AG10803 (cell line): ENCODE measurements around the gene MPL.

ENCODE experiments used
- DNase-seq: peaks from one replicate; pipeline ENCODE4 v3.0.0; 2010; ENCODE audit warnings: low read depth
- H3K4me3 ChIP-seq: 2 replicates; pipeline ENCODE4 v1.5.1; 2011; ENCODE audit warnings: mild to moderate bottlenecking, low read length, control low read depth
- CTCF ChIP-seq: conservative IDR thresholded peaks from 2 replicates; pipeline ENCODE4 v1.5.1; 2011; ENCODE audit warnings: mild to moderate bottlenecking, low read length, control low read depth, inconsistent platforms

MPL gene

DNA sequence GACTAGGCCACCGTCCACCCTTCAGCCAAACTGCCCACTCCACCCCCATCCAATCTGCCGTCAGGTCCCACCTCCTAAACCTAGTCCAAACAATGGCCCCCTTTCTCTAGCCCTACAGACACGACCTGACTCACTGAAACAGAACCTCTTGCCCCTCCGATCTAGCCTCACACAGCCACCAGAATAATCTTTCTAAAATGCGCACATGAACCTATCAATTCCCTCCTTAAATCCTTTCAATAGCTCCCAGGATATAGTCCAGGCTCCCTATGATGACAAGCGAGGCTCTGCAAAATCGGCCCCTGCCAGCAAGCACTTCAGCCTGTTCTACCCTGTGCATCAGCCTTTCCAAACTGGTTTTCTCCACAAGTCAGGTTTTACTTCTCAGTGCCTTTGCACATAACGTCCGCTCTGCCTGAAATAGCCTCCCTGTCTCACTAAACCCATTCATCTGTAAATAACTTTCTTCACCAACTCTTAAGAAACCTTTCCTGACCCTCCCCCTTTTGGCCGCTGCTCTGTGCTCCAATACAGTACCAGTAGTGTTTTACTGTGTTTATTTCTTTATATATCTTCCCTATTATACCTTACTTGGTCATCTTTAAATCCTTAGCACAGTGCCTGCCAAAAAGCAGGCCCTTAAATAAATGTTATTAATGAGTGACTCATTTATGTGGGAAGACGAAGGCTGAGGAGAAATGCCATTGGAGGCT, 12.1 kb downstream of the MPL start:
- H3K4me3 ChIP-seq = peak overlapping the region; percentile 60
- DNase-seq = no peak
- TF ChIP-seq CTCF = no peak

GRCh38 chr1:43350976-43351375, 13.4 kb downstream of the MPL start:
- TF ChIP-seq CTCF = no peak
- DNase-seq = no peak
- H3K4me3 ChIP-seq = no peak overlapping the region

DNA sequence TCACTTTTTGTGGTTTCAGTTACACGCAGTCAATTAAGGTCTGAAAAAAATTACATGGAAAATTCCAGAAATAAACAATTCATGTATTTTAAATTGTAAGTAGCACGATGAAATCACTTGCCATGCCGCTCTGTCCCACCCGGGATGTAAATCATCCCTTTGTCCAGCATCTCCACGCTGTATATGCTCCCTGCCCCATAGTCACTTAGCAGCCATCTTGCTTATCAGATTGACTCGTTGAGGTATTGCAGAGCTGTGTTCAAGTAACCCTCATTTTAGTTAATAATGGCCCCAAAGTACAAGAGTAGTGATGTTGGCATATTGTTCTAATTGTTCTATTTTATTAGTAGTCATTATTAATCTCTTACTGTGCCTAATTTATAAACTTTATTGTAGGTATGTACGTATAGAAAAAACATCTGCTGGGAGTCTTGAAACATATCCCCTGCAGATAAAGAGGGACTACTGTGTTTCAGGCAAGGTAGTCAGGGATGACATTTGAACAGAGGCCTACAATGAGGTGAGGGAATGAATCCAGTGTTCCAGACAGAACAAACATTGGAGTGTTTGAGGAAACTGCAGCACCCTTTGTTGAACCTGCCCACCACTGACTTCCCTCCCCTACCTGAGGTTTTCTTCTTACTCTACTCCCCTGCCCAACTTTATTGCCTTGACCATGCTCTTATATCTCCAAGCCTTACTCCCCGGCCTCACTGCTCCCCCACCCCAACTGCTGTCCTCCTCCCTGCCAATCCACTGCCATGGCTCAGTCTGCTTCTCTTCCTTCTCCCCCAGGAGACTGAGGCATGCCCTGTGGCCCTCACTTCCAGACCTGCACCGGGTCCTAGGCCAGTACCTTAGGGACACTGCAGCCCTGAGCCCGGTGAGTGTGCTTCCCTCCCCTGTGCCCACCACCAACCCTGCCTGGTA, 14.1 kb downstream of the MPL start:
- H3K4me3 ChIP-seq = no peak overlapping the region
- TF ChIP-seq CTCF = no peak
- DNase-seq = no peak

DNA sequence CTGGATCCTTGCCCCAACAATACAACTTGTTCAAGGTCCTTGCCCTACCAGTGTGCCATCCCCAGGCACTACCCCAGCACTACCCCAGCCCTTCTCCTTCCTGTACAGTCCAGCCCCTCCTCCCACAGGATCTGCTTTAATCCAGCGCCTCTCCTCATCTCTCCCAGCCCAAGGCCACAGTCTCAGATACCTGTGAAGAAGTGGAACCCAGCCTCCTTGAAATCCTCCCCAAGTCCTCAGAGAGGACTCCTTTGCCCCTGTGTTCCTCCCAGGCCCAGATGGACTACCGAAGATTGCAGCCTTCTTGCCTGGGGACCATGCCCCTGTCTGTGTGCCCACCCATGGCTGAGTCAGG, 14.7 kb downstream of the MPL start:
- TF ChIP-seq CTCF = no peak
- H3K4me3 ChIP-seq = no peak overlapping the region
- no peak for DNase-seq

DNA sequence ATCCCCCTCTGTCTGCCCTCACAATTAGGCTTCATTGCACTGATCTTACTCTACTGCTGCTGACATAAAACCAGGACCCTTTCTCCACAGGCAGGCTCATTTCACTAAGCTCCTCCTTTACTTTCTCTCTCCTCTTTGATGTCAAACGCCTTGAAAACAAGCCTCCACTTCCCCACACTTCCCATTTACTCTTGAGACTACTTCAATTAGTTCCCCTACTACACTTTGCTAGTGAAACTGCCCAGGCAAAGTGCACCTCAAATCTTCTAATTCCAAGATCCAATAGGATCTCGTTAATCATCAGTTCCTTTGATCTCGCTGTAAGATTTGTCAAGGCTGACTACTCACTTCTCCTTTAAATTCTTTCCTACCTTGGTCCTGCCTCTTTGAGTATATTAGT, 15.3 kb downstream of the MPL start:
- TF ChIP-seq CTCF = no peak
- no peak overlapping the region for H3K4me3 ChIP-seq
- DNase-seq = no peak

- TF ChIP-seq CTCF = no peak
- no peak for DNase-seq
- H3K4me3 ChIP-seq = no peak overlapping the region
Measured at GRCh38 chr1:43354471-43354870, 16.9 kb downstream of the MPL start.

GRCh38 chr1:43354936-43355335, 17.3 kb downstream of the MPL start:
- H3K4me3 ChIP-seq = no peak overlapping the region
- DNase-seq = no peak
- no peak for TF ChIP-seq CTCF
